Kidney (tissue), 14 donors: ENCODE data around the gene GRIK3. TPM values are rescaled to one million over a fixed set of nuclear protein-coding genes. Genes with fewer than 3 reads are reported as not detected.

ENCODE experiments used
- DNase-seq, 5 donors: peaks; one replicate each; pipeline ENCODE4 v3.0.0-alpha.2; 2013 to 2020
- FAIRE-seq: peaks from 2 replicates; lab custom pipeline; 2012; peaks lifted over from hg19 to GRCh38; lab: Jason Lieb, UNC
- H3K27ac ChIP-seq, 2 donors: one replicate each; pipeline ENCODE4 v1.7.0; 2013; ENCODE audit warnings: low read depth in 2 of 2, low read length in 2 of 2, inconsistent platforms in 1 of 2
- H3K27me3 ChIP-seq: one replicate; pipeline ENCODE4 v1.7.1; 2013; ENCODE audit warnings: low read length, inconsistent platforms; ENCODE audit not compliant: control insufficient read depth, insufficient read depth
- H3K36me3 ChIP-seq, 3 donors: one replicate each; pipeline versions ENCODE4 v1.7.0 to v1.7.1; 2013; ENCODE audit warnings: low read length in 3 of 3, control low read depth in 1 of 3, inconsistent platforms in 1 of 3; ENCODE audit not compliant: insufficient read depth in 3 of 3, control insufficient read depth in 2 of 3
- H3K4me1 ChIP-seq, 3 donors: one replicate each; pipeline versions ENCODE4 v1.7.0 to v1.7.1; 2013; ENCODE audit warnings: low read length in 3 of 3, inconsistent platforms in 1 of 3, low read depth in 1 of 3; ENCODE audit not compliant: control insufficient read depth in 2 of 3, insufficient read depth in 2 of 3
- H3K4me3 ChIP-seq, 3 donors: one replicate each; pipeline versions ENCODE4 v1.7.0 to v1.8.1; 2013; ENCODE audit warnings: low read length in 3 of 3, control low read depth in 1 of 3, inconsistent platforms in 1 of 3
- H3K9ac ChIP-seq, 3 donors: one replicate each; pipeline versions ENCODE4 v1.7.0 to v1.7.1; 2013; ENCODE audit warnings: low read length in 3 of 3, control low read depth in 1 of 3, inconsistent platforms in 1 of 3
- H3K9me3 ChIP-seq, 3 donors: one replicate each; pipeline versions ENCODE4 v1.7.0 to v1.7.1; 2013; ENCODE audit warnings: low read length in 3 of 3, control low read depth in 1 of 3, inconsistent platforms in 1 of 3; ENCODE audit not compliant: control insufficient read depth in 2 of 3, insufficient read depth in 1 of 3
- CTCF ChIP-seq: IDR thresholded peaks from 3 replicates; pipeline ENCODE4 v1.5.1; 2012; ENCODE audit warnings: mild to moderate bottlenecking, moderate library complexity, borderline replicate concordance; ENCODE audit not compliant: insufficient read depth; ENCODE audit errors: extremely low read depth
- intact Hi-C: fragments of 100-400 bp; cut with DNase I; formaldehyde crosslinking; loops from one replicate; pipeline ENCODE4 v1.11.1; 2022
- polyA plus RNA-seq: library from polyadenylated mRNA; stranded (reverse); fragments of 350-450 nt; fragmentation: Illumina TruSeq; extraction: RNeasy Lipid Tissue Mini Kit (QIAGEN cat#74804); gene quantifications from one replicate; pipeline ENCODE4 v1.2.3, GENCODE V29; 2014; ENCODE audit warnings: low read depth, low replicate concordance; ENCODE audit not compliant: insufficient read depth
- total RNA-seq: library from RNA; stranded (reverse); fragmentation: NEBNext Ultra II Directional; extraction: Animal tissue kit (Norgen Biotek cat#: 25700); gene quantifications from one replicate; pipeline ENCODE4 v1.2.1, GENCODE V29; 2021
- donor health status: control.
- donor health status: control.
- donor health status: control.
- donor health status: control.
- donor health status: control.
- donor health status: DM: yes; HTN: yes; CAD: no.
- donor health status: Normal renal cell carcinoma (clear cell type).

The GRIK3 gene
- total and polyA plus RNA-seq, 2 donors from 2014 or later: 0.06 to 0.38 TPM

DNA sequence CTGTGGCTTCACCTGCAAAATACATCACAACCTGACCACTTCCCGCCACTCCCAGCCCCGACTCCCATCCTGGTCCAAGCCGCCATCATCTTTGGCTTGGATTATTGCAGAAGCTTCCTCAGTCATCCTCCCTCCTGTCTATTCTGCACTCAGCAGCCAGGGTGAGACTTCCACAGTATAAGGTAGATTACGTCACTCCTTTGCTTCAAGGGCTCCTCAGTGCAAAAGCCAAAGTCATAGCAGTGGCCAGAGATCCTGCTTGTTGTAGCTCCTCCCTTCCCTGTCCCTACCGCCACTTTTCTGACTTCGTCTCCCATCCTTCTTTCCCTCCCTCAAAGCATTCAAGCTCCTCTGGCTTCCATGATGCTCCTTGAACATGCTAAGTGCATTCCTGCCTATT lies 152.8 kb downstream of the GRIK3 start:
- no peak for TF ChIP-seq CTCF
- Histone ChIP-seq H3K27ac (no peak overlapping the region), H3K4me1 (no peaks in the 10 kb centered on the region), H3K27me3 (no peaks in the 10 kb centered on the region), H3K9ac (no peak overlapping the region), H3K9me3 (no peaks in the 10 kb centered on the region), H3K36me3 (no peaks in the 10 kb centered on the region), H3K4me3 (no peak overlapping the region)
- intact Hi-C loops: no loop called here
- DNase-seq (no peak), FAIRE-seq (no peak)

- H3K4me1 ChIP-seq: no peaks in the 10 kb centered on the region
- TF ChIP-seq CTCF: no peak
- H3K9ac ChIP-seq: no peak overlapping the region
- no peaks in the 10 kb centered on the region for H3K27me3 ChIP-seq
- no peak overlapping the region for H3K27ac ChIP-seq
- H3K9me3 ChIP-seq: no peaks in the 10 kb centered on the region
- H3K4me3 ChIP-seq: no peak overlapping the region
- intact Hi-C loops: no loop called here
- no peak for FAIRE-seq
- DNase-seq: no peak
- H3K36me3 ChIP-seq: no peaks in the 10 kb centered on the region
Observed at GRCh38 chr1:36881068-36881405, 153.3 kb downstream of the GRIK3 start.

DNA sequence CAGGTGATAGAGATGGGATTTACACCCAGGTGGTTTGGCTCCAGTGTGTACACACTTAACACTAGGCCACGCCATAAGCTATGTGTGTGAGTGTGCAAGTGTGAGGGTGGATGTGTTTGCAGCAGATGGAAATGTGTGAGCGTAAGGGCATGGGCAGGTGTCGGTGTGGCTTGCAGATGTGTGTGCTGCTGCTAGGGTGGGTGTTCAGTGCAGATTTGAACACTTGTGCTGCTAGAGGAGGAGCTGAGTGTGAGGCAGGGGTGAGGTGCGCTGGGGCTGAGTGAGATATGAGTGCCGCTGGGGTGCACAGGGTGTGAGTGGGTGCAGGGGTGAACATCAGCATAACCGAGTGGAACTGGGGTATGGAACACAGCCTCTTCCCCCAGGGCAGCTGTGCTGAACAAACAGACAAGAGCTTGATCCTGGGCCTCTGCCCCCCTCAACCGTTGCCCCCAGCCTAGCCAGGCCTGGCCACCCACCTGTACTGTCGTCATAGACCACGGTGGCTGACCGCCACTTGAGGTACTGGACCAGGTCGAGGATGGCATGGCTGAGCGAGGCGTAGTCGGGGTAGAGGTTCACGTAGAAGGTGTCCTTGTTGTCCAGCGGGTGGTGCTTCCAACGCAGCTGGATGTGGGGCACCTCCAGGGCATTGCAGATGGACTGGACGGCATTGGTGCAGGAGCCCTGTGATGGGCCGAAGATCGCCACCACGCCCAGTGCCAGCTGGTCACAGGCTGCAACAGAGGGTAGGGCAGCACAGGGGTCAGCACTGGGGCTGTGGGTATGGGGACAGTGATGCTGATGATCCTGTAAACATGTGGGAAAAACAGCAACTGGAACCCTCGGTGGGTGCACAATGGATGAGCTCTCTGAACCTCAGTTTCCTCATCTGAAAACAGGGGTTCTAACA lies 153.9 kb downstream of the GRIK3 start:
- no peaks in the 10 kb centered on the region for H3K9me3 ChIP-seq
- intact Hi-C loops: no loop called here
- no peaks in the 10 kb centered on the region for H3K4me1 ChIP-seq
- FAIRE-seq: no peak
- no peak overlapping the region for H3K4me3 ChIP-seq
- no peaks in the 10 kb centered on the region for H3K36me3 ChIP-seq
- DNase-seq: peak in 1 of 5 donors; percentile 12
- no peak overlapping the region for H3K9ac ChIP-seq
- no peaks in the 10 kb centered on the region for H3K27me3 ChIP-seq
- no peak for TF ChIP-seq CTCF
- no peak overlapping the region for H3K27ac ChIP-seq

DNA sequence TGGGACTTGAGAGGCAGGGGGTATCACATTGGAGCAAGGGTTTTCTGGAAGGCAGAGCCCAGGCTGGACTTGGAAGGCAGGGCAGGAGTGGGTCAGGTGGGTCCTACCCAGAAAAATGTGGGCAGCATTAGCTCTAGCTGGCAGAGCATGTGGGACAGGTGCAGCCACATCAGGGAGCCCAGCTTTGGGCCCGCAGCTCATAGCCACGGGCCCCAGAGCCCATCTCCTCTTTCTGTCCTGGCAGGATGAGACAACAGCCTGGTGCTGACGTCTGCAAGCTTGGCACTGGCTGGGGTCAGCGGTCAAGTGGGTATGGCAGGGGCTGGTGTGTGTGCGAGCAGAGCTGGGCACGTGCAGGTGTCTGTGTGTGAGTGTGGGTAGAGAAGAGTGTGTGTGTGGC lies 154.7 kb downstream of the GRIK3 start:
- DNase-seq (peak in 2 of 5 donors; percentile 1 to 10), FAIRE-seq (no peak)
- Histone ChIP-seq H3K4me1 (no peaks in the 10 kb centered on the region), H3K4me3 (no peak overlapping the region), H3K36me3 (no peaks in the 10 kb centered on the region), H3K27me3 (no peaks in the 10 kb centered on the region), H3K9me3 (no peaks in the 10 kb centered on the region), H3K9ac (no peak overlapping the region), H3K27ac (no peak overlapping the region)
- TF ChIP-seq CTCF: no peak
- intact Hi-C loops: no loop called here
